Measurements from ENCODE around the gene SLC44A2.

The SLC44A2 gene

DNA sequence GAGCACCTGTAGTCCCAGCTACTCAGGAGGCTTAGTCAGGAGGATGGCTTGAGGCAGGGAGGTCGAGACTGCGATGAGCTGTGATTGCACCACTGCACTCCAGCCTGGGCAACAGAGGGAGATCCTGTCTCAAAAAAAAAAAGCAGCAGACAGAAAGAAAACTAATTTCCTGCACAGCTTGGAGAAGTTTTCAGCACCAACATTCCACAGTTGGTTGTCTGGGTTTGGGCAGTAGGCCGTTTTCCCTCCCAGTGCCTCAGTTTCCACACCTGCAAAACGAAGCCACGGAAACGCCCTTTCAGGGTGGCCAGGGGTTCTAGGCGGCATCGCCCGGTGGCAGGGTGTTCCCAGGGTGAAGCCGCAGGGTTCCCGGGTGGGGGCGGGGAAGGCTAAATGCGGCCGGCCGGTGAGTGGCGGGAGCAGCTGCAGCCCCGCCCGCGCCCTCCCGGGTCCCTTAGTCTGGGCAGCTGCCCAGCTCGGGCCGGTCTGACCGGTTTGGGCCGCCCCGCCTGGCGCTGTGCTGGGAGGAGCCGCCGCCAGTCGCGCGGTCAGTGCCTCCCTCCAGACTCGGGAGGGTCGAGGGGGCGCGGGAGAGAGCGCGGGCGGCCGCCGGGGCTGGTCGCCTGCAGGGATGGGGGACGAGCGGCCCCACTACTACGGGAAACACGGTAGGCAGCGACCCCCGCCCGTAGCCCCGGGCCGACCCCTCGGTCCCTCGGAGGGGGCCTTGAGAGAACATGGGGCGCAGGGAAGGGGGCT lies at the start of gene SLC44A2:
TSS of gene SLC44A2 (plus strand) at position 551 of the 759 bp plus-strand sequence. CDS start at position 632, 81 bp downstream.
- DNase-seq: no peak

DNA sequence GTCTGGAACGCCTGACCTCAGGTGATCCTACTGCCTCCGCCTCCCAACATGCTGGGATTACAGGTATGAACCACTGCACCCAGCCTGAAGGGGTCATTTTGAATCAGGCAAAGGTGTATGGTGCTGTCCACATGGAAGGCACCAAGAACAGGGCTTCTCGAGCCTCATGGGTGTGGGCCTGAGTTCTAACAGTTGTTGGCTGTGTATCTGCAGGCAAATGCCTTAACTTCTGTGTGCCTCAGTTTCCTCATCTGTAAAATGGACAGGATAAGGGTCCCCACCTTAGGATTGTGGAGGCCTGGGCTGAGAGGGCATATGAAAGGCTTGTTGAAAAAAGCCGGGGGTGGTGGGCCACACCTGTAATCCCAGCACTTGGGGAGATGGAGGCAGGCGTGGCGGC lies 47.4 kb upstream of the SLC44A2 start:
- DNase-seq: no peak

DNA sequence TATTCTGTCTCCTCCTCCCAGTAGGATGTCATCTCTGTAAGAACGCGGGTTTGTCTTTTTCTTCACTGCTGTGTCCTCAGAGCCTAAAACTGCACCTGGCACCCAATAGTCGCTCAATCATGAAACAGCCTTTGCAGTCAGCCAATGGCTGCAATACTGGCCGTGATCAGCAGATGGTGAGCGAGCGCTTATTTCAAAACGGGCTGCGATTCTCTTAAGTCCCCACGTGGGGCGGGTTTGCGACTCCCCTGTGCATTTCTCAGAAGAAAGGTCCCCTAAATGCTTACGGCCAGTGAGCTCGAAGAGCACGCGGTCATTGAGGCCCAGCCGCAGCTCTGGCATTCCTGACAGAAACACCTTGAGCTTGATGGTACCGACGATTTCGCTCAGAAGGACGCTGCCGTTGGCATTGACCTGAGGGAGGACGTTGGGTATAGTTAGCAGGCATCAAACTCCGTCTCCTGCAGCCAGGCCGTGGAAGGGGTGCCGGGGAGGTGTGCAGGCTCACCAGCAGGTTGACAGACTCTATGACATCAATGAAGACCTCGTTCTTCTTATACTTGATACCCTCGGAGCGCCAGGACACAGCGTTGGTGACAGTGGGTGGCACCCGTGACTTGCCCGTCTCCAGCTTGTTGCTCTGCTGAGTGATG lies 44.2 kb upstream of the SLC44A2 start:
- peak; percentile 92 for DNase-seq

DNA sequence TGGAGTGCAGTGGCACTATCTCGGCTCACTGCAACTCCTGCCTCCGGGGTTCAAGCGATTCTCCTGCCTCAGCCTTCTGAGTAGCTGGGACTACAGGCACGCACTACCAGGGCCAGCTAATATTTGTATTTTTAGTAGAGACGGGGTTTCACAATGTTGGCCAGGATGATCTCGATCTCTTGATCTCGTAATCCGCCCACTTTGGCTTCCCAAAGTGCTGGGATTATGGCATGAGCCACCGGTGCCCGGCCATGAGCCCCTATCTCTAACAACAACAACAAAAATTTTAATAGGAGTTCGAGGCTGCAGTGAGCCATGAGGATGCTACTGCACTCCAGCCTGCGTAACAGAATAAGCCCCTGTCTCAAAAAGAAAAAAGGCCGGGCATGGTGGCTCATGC lies 43.3 kb upstream of the SLC44A2 start:
- no peak for DNase-seq

DNA sequence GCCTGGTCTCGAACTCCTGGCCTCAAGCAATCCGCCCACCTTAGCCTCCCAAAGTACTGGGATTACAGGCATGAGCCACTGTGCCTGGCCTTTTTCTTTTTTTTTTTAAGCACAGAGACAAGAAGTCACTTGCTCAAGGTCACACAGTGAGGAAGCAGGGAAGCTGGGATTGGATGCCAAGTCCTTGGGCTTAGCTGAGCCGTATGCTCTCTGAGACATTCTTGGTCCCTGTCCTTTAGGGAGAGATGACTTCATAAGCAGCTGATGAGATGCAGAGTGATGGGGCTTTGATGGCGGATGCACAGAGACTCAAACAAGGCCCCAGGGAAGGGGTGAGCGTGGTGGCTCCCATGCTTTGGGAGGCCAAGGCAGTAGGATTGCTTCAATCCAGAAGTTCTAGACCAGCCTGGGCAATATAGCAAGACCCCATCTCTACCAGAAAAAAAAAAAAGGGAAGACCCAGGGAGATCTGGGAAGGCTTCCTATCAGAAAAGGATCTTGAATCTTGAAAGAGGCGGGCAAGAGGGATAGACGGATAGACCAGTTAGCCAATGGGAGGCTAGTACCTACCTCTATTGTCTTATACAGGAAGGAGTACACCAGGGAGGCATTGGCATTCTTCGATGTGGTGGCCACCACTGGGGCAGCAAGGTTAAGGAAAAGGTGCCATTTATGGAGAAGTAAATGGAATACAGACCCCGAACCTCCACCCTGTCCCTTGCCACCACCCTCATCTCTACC lies 42.1 kb upstream of the SLC44A2 start:
- DNase-seq: no peak

DNA sequence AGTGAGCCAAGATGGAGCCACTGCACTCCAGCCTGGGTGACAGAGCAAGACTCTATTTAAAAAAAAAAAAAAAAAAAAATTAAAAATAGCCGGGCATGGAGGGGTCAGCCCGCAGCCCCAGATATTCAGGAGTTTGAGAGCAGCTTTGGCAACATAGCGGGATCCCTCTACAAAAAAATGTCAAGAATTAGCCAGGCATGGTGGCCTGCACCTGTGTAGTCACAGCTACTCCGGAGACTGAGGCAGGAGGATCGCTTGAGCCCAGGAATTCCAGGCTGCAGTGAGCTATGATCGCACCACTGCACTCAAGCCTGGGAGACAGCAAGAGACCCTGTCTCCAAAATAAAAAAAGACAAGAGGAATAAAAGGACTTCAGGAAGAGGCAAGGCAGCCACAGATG lies 39.0 kb upstream of the SLC44A2 start:
- DNase-seq: no peak

DNA sequence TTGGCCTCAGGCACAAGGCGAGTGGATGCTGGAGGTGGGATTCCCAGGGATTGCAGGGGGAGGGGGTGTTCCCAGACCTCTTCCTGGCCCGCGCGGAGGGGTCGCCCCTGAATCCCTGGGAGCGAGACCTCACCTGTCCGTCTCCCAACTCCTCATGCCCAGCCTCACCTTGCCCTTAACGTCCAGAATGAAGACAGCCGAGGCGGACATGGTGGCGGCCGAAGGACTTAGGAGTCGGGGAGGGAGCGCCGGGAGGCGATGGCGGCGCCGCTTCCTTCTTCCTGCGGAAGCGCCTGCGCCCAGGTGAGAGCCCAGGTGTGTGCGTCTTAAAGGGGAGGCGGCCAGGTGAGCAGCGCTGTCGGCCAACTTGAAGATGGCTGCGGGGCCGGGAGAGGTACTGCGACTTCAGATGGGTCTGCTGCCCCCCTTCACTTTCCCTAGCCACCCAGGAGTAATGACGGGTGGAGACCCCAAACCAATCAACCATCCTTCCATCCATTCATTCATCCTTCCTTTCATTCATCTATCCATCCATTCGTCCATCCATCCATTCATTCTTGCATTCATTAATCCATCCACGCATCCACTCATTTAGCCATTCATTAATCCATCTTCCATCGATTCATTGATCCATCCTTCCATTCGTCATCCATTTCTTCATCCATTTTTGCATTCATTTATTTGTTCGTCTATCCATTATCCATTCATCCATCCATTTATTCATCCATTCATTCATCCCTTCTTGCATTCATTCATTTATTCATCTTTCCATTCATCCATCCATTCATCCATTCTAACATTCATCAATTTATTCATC lies 38.1 kb upstream of the SLC44A2 start, which contains the start of gene AP1M2:
TSS of gene AP1M2 (minus strand) at position 291 of the 817 bp plus-strand sequence. CDS start at position 210, 81 bp downstream.
- DNase-seq: no peak

DNA sequence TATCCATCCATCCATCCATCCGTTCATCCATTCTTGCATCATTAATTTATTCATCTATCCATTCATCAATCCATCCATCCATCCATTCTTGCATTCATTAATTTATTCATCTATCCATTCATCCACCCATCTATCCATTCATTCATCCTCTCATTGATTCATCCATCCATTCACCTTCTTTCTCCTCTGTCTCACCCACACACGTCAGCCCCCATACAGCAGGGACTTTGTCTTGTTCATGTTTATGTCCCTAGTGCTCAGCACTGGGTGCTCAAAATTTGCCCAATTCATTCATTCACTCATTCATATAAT lies 37.6 kb upstream of the SLC44A2 start:
- DNase-seq: no peak

DNA sequence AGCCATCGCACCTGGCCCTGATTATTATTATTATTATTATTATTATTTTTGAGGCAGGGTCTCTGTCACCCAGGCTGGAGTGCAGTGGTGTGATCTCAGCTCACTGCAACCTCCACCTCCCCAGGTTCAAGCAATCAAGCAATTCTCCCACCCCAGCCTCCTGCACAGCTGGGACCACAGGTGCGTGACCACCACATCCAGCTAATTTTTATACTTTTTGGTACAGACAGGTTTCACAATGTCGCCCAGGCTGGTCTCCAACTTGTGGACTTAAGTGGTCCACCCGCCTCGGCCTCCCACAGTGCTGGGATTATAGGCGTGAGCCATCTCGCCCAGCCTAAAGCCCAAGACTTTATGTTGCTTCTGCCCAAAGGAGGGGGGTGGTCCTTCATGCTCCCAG lies 32.2 kb upstream of the SLC44A2 start:
- no peak for DNase-seq

DNA sequence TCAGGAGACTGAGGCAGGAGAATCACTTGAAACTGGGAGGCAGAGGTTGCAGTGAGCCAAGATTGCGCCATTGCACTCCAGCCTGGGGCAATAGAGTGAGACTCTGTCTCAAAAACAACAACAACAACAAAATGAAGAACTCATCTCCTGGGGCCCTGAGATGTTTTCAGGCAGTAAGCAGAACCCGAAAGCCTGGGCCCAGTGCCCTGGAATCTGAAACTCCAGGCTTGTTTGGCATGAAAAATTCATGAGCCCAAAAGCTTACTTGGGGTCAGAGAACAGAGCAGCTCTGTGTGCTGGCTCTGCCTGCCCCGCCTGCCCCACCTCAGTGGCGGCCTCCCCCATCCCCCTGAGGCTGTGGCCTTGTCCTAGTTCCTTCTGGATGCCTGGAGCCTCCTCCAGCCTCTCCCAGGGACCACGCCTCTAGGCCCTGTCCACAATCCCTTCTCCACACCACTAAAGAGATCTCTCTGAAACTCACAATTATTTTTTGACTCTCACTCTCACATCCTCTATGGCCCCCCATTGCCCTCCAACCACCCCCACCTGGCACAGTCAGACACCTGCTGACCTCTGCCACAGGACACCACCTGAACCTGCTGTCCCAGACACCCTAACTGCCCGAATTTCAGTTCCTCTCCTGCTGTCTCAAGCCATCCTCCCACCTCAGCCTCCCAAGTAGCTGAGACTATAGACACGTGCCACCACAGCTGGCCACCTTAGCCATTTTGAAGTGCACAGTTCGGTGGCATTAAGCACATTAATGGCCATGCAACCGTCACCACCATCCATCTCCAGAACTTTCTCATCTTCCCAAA lies 31.3 kb upstream of the SLC44A2 start:
- DNase-seq: no peak

DNA sequence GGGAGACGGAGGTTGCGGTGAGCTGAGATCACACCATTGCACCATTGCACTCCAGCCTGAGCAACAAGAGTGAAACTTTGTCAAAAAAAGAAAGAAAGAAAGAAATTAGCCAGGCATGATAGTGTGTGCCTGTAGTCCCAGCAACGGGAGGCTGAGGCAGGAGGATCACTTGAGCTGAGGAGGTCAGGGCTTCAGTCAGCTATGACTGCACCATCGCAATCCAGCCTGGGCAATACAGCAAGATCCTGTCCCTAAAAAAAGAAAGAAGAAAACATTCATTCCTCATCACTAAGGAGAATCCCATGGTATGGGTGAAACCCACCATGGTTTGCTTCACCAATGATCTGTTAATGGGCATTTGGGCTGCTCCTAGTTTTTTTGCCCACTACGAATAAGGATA lies 25.2 kb upstream of the SLC44A2 start:
- no peak for DNase-seq

DNA sequence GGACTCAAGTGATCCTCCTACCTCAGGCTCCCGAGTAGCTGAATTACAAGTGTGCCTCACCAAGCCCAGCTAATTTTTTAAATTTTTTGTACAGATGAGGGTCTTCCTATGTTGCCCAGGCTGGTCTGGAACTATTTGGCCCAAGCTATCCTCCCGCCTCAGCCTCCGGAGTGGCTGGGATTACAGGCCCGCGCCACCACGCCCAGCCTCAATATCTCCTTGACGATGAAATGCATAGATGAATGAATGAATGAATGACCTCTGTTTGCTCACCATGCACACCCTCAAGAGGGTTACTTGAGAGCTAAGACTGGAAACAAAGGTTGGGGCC lies 23.4 kb upstream of the SLC44A2 start:
- no peak for DNase-seq

DNA sequence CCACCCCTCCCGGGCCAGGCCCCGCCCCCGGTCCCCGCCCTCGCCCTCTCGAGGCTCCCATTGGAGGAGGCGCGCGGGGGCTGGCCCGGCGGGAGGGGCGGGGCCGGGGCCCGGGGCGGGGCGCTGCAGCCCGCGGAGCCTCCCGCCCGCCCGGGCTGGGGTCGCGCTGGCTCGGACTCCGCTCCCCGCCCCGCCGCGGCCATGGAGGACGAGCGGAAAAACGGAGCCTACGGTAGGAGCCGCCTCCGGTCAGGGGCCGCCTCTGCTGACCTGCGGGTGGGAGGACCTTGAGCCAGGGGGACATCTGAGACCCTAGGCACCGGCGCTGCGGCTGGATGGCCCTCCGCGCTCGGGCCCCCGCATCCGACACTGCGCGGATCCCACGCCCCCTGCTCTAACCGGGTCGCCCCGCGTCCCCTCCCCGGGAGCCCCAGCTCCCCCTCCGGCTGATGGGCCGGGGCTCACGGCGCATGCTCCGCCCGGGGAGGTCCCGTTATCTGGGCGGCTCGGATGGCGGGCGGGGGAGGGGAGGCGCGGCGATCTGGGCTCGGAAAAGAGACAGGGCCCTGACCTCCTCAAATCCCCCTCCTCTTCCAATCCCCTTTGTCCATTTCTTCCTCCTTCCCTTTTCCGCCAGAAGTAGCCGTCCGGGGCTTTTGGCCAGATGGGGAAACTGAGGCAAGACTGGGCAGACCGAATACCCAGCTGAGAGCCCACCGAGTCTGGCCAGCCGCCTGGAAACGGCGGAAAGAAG lies 22.8 kb upstream of the SLC44A2 start:
- peak; percentile 50 for DNase-seq

DNA sequence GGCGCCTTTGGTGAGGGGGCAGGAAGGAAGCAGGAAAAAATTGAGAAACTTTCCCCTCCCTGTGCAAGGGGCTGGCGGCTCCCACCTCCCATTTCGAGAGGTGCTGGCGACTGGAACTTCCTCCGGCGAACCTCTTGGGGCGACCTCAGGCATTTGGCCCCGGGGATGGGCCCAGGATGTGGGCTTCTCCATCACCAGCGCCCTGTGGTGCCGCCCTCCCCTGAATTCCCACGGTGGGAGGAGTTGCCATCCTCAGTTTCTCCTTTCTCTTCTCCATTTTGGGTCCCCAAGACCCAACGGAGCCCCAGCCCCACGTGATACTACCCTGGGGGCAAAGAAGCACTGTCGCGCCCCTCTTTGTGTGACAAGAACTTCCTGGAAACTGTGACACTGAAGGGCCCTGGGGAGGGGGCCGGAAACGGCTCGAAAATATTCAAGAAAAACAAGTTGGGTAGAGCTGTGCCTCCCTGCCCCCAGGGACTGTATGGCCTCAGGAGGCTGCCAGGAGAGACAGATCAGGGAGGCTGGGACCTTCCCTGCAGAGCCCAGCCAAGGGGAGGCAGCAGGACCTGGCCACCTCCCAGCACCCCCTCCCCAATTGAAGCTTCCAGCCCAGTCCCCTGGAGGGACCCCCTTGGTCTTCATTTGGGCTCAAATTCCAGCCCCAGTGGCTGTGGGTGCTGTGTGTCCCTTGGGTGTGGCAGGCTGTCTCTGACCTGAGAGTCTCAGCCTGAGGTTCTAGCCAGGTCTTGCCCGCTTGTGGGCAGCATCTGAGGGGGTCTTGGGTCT lies 22.1 kb upstream of the SLC44A2 start:
- peak; percentile 19 for DNase-seq

DNA sequence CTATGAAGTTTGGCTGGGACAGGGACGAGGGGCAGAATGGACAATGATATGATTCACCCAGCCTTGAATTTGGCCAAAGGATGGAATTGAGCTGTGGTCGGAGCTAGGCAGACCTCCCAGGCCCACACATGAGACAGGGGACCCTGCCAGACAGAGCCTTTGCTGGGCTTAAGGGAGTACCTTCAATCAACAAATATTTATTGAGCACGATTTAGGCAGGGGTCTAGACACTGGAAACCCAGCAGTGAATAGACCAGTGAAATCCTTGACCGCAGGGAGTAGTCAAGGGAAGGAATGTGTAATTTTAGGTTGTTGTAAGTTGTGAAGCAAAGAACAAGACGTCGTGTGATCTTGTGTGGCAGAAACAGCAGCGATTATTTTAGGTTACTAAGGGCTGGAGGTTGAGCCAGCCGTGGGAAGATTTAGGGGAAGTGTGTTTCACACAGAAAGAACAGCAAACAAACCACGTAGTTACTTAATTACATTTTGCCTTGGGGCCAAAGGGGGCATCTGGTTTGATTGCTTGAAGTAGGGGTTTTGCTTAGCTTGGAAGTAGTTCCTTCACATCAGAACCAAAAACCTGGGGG lies 21.4 kb upstream of the SLC44A2 start:
- DNase-seq: no peak

DNA sequence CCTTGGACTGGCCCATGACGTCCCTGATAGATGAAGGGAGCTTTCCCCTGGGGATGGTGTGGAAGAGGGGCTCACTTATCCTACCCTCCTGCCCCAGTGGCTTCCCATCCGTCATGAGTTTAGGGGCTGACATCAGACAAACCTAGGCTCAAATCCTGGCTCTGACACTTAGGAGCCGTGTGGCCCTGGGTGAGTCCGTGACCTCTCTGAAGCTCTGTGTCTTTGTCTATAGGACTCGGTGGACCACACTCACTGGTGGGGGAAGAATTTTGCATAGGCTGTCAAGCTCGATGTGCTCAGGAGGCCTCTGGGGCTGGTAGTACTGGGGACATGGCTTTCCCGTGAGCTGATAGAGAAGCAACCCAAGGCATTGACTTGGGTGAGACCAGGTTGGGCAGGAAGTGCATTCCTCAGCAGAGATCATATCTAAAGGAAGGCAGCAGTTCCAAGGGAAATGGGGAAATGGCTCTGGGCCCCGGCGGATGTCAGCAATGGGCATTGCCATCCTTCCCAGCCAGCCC lies 20.8 kb upstream of the SLC44A2 start:
- no peak for DNase-seq

DNA sequence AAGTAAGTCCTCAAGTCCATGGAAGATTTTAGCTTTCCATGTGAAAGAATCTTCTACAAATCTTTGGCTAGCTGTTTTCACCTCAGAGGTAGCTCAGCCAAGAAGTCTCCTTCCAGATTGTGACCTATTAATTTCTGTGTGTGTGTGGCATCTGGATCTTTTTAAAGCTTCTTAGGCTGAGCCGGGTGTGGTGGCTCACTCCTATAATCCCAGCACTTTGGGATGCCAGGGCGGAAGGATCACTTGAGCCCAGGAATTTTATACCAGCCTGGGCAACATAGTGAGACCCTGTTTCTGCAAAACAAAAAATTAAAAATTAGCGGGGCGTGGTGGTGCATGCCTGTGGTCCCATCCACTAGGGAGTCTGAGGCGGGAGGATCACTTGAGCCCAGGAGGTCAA lies 13.4 kb upstream of the SLC44A2 start:
- no peak for DNase-seq

DNA sequence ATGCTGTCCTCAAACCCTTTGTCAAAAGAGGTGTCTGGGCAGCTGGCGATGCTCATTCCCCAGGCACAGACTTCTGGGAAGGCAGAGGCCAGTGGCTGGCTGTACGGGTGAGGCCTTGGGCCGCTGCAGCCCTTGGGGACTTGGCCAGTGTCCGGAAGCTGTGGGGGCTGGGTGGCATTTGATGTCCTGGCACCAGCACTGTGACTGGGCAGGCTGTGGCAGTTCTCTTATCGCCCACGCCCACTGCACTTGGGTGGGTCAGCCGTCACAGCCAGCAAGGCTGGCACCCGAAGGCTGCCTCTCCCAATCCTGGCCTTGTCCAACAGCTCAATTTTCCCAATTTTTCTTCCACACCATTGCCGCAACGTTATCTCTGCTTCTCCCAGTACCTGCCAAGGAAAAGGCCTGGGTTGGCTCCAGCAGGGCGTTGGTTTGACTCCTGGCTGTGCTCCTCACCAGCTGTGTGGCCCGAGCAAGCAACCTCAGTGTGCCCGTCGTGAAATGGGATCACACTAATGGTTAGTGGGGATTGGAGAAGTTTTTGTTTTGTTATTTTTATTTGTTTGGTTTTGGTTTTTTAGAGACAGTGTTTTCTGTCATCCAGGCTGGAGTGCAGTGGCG lies 12.7 kb upstream of the SLC44A2 start:
- DNase-seq: no peak

DNA sequence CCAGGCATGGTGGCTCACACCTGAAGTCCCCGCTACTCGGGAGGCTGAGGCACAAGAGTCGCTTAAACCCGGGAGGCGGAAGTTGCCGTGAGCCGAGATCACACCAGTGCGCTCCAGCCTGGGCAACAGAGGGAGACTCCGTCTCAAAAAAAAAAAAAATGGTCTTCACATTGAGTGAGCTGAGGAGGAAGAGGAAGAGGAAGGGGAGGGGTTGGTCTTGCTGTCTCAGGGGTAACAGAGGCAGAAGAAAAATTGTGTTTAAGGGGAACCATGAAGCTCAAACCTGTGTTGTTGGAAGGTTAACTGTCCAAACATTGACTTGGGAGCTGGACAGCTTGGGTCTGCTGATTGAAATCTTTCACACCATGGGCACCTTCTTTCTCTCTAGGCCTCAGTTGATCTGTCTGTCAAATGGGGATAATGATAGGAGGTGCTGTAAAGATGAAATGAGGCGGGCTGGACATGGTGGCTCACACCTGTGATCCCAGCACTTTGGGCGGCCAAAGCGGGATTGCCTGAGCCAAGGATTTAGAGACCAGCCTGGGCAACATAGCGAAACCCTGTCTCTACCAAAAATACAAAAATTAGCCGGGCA lies 9.8 kb upstream of the SLC44A2 start:
- no peak for DNase-seq

Measured in NCI-H1436 (cell line).